Peyer's patch (tissue), 4 donors: Measurements from ENCODE around the gene FARS2. TPM values are rescaled to one million over a fixed set of nuclear protein-coding genes. Genes with fewer than 3 reads are reported as not detected.
A peak's percentile ranks its signal among the peaks of the same experiment; 100 is the strongest.

Source experiments
- DNase-seq, 3 donors: peaks; one replicate each; pipeline ENCODE4 v3.0.0-alpha.2; 2017 to 2019
- H3K27ac ChIP-seq, 4 donors: fragments of 200-600 bp; sonication (generic); one replicate each; pipeline ENCODE4 v1.5.1; 2016 to 2019
- H3K27me3 ChIP-seq, 2 donors: fragments of 200-600 bp; sonication (generic); one replicate each; pipeline ENCODE4 v1.5.1; 2019
- H3K36me3 ChIP-seq, 3 donors: fragments of 200-600 bp; sonication (generic); one replicate each; pipeline ENCODE4 v1.5.1; 2016 to 2019
- H3K4me1 ChIP-seq, 4 donors: fragments of 200-600 bp; sonication (generic); one replicate each; pipeline ENCODE4 v1.5.1; 2016 to 2019
- H3K4me3 ChIP-seq, 4 donors: fragments of 200-600 bp; sonication (generic); 1 replicate in 3 of 4; 2 replicates in 1 of 4; pipeline ENCODE4 v1.5.1; 2016 to 2019; ENCODE audit warnings: mild to moderate bottlenecking in 1 of 4
- H3K9me3 ChIP-seq, 4 donors: fragments of 200-600 bp; sonication (generic); one replicate each; pipeline ENCODE4 v1.5.1; 2016 to 2019; ENCODE audit warnings: mild to moderate bottlenecking in 1 of 4
- CTCF ChIP-seq, 6 experiments: fragments of 450-650 bp in 4 of 6; fragments of 200-600 bp in 2 of 6; sonication (generic) in 1 of 6; IDR thresholded peaks; one replicate each; pipeline ENCODE4 v1.5.1; 2017 to 2019; ENCODE audit warnings: antibody characterized with exemption in 6 of 6, mild to moderate bottlenecking in 3 of 6, moderate library complexity in 1 of 6
- POLR2A ChIP-seq, 2 donors: fragments of 450-650 bp; IDR thresholded peaks; one replicate each; pipeline ENCODE4 v1.5.1; 2017; ENCODE audit warnings: antibody characterized with exemption in 2 of 2, mild to moderate bottlenecking in 2 of 2, moderate library complexity in 2 of 2
- total RNA-seq, 4 donors: library from RNA; depleted of rRNA; stranded (reverse); fragments of >200 nt; gene quantifications; one replicate each; pipeline ENCODE4 v1.1.0, GENCODE V29; 2016

Gene FARS2
- total RNA-seq, 4 donors from 2014 or later, result 9.5 to 42.1 (median 17.1) TPM

- TF ChIP-seq CTCF (IDR thresholded peaks at IDR 0.05) (no peak), POLR2A (IDR thresholded peaks at IDR 0.05) (no peak)
- H3K4me1 ChIP-seq, result no peaks in the 10 kb centered on the region
- H3K36me3 ChIP-seq, result no peaks in the 10 kb centered on the region
Measured at GRCh38 chr6:5497896-5498578, 236.7 kb downstream of the FARS2 start.

GRCh38 chr6:5498579-5498899, 237.2 kb downstream of the FARS2 start:
- DNase-seq, result no peak
- no peak overlapping the region for H3K27ac ChIP-seq
- no peaks in the 10 kb centered on the region for H3K9me3 ChIP-seq
- no peak overlapping the region for H3K4me3 ChIP-seq
- H3K27me3 ChIP-seq, result no peaks in the 10 kb centered on the region
- no peaks in the 10 kb centered on the region for H3K4me1 ChIP-seq
- TF ChIP-seq POLR2A (IDR thresholded peaks at IDR 0.05) (no peak), CTCF (IDR thresholded peaks at IDR 0.05) (no peak)
- H3K36me3 ChIP-seq, result no peaks in the 10 kb centered on the region

More at GRCh38 chr6:5497896-5498578, 236.7 kb downstream of the FARS2 start:
- H3K4me3 ChIP-seq, result no peak overlapping the region
- no peak for DNase-seq
- H3K9me3 ChIP-seq, result no peaks in the 10 kb centered on the region
- H3K27ac ChIP-seq, result no peak overlapping the region
- H3K27me3 ChIP-seq, result no peaks in the 10 kb centered on the region

- no peaks in the 10 kb centered on the region for H3K4me1 ChIP-seq
- no peak overlapping the region for H3K27ac ChIP-seq
- TF ChIP-seq POLR2A (IDR thresholded peaks at IDR 0.05) (no peak), CTCF (IDR thresholded peaks at IDR 0.05) (no peak)
- DNase-seq, result no peak
- H3K36me3 ChIP-seq, result no peaks in the 10 kb centered on the region
- H3K4me3 ChIP-seq, result no peak overlapping the region
- no peaks in the 10 kb centered on the region for H3K27me3 ChIP-seq
- no peaks in the 10 kb centered on the region for H3K9me3 ChIP-seq
Measured at GRCh38 chr6:5499644-5500306, 238.5 kb downstream of the FARS2 start.

GRCh38 chr6:5501837-5502236, 240.5 kb downstream of the FARS2 start:
- H3K27me3 ChIP-seq, result no peaks in the 10 kb centered on the region
- TF ChIP-seq CTCF (IDR thresholded peaks at IDR 0.05) (no peak), POLR2A (IDR thresholded peaks at IDR 0.05) (no peak)
- no peaks in the 10 kb centered on the region for H3K9me3 ChIP-seq
- no peak overlapping the region for H3K27ac ChIP-seq
- H3K4me1 ChIP-seq, result no peaks in the 10 kb centered on the region
- H3K4me3 ChIP-seq, result no peak overlapping the region
- DNase-seq, result no peak
- no peaks in the 10 kb centered on the region for H3K36me3 ChIP-seq

GRCh38 chr6:5504078-5504477, 242.8 kb downstream of the FARS2 start:
- Histone ChIP-seq H3K9me3 (no peaks in the 10 kb centered on the region), H3K4me3 (no peak overlapping the region), H3K4me1 (no peaks in the 10 kb centered on the region), H3K27me3 (no peaks in the 10 kb centered on the region), H3K27ac (no peak overlapping the region), H3K36me3 (no peaks in the 10 kb centered on the region)
- no peak for TF ChIP-seq POLR2A (IDR thresholded peaks at IDR 0.05)
- no peak for DNase-seq

GRCh38 chr6:5506149-5506548, 244.8 kb downstream of the FARS2 start:
- no peaks in the 10 kb centered on the region for H3K4me1 ChIP-seq
- H3K27ac ChIP-seq, result peak overlapping the region in 2 of 4 donors; percentile 34 to 68
- no peak overlapping the region for H3K4me3 ChIP-seq
- TF ChIP-seq CTCF (IDR thresholded peaks at IDR 0.05) (no peak), POLR2A (IDR thresholded peaks at IDR 0.05) (no peak)
- H3K9me3 ChIP-seq, result no peaks in the 10 kb centered on the region
- H3K36me3 ChIP-seq, result no peaks in the 10 kb centered on the region
- H3K27me3 ChIP-seq, result no peaks in the 10 kb centered on the region
- DNase-seq, result no peak
